GM18861 (cell line): ENCODE data around the gene FSTL1.

ENCODE experiments used
- ATAC-seq: cut with Tn5 transposase; IDR thresholded peaks from one replicate; pipeline ENCODE4 v1.9.1; 2021; ENCODE audit not compliant: unreplicated experiment

The FSTL1 gene

DNA sequence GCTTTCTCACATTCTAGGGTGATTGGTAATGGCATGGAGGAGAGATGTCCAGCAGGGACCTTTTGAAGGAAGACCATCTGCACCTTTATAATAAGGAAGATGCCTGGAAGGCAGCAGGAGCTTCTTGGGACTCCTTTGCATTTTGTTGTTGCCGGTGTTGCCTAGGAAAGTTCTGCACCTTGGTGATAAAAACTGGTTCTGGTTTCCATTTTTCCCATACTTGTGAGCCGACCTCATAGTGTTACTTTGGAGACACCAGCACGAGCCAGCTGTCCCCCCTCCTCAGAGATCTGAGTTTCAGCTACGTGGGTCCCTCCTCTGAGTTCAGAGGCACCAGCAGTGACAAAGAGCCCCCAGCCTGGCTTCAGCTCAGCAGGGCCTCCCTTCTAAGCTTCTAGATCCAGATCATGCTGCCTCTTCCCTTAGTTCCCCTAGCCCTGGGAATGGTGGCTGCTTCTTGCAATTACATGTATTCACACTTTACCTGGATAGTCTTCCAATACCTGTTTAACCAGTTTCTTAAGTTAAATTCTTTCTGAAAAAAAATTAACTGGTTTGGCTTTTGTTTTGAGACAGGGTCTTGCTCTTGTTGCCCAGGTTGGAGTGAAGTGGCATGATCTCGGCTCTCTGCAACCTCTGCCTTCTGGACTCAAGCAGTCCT is 18.0 kb upstream of the FSTL1 start:
- ATAC-seq: no peak

DNA sequence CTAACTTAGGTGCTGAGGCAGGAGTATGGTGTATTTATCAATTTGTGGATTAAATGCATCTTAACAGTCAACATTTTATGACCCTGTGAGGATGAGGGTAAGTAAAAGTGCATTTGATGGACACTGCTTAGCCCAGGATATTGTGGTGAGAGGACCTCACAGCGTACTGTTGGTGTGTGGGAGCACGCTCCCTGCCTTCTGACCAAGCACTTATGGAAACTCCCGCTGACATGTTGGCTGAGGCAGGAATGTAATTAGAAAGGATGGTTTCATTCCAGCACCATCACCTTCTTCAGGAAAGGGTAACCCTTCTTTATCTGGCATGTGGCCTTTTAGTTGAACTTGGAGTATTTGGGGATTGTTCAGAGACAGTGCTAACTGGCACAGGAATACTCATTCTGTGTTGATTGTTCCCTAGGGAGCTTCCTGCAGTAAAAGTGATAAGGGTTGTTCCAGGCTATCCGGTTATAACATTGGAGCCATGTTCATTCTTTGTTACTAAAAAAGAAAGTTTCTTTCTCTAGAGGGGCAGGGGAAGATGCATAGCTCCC is 11.7 kb upstream of the FSTL1 start:
- no peak for ATAC-seq

DNA sequence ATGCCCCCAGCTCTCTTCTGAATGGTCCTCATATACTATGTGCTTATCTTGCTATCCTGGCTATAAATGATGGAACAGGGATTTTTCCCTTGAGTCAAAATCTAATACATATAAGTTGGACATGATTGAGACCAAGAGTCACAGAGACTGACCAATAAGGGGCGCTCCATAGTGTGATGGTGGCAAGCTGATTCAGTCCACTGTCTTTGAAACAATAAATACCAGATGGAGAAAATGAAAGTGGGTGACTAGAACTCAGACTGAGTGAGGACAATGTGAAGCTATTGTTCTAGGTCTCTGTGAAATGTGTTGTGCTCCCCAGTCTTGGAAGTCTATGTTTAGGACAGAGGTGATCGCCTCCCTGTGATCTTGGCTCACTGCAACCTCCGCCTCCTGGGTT is 10.6 kb upstream of the FSTL1 start:
- no peak for ATAC-seq

DNA sequence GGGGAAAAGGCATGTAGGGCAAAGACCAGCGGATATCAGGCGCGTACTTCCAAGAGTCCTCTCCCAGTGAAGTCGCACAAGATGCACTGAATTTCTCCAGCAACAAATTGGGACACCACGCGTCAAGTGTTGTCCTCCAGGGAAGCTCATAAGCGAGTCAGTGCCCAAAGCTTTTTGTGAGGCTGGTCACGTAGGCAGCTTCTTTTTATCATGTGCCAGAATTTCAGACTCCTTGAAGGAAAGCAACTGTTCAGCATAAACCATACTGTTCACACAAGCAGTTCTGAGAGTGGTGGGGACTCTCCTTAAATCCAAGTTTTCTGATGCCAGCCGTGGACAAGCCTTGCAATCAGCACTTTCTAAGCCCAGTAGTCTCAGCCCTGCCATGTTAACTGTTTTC is 10.1 kb upstream of the FSTL1 start:
- no peak for ATAC-seq

DNA sequence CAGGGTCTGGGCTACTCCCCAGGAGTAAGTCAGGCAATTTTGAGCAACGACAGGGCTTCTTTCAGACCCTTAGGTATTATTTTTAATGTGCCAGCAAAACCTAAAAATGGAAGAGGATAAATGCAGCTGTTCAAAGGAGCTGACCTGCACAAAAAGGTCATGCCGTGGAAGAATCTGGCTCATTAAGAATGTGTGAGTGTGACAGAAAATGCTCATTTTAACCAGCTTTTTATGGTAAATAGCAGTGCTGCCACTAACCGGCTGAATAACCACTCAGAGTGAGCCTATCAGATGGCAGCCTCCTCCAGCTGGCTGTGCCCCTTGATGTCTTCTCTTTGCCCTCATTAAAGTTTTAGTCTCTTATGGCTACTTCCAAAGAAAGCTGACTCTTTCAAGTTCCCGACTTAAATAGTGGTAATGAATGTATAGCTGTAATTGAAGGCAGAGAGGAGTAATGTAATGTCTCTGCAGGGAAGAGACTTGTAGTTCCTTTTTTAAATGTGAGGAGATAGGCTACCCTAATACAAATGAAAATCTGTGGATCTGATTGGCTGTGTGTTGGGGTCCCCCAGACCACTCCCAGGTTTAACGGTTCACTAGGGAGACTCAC is 9.5 kb upstream of the FSTL1 start:
- no peak for ATAC-seq

DNA sequence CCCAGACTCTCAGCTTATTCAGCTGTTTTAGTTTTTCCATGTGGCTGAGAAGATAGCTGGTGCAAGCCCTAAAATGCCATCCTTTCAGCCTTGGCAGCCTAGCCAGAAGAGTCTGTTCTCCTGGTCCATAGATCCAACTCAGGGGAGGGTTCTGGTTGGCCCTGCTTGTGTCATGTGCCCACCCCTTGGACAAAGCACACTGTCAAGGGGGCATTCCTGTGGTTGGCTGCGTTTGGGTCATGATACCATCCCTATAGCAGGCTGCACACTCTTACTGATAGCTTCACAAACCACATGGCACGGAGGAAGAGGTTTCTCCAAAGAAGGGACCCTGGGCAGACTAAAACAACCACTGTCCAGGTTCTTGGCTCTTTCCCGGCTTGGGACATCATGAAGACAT is 8.4 kb upstream of the FSTL1 start:
- no peak for ATAC-seq

DNA sequence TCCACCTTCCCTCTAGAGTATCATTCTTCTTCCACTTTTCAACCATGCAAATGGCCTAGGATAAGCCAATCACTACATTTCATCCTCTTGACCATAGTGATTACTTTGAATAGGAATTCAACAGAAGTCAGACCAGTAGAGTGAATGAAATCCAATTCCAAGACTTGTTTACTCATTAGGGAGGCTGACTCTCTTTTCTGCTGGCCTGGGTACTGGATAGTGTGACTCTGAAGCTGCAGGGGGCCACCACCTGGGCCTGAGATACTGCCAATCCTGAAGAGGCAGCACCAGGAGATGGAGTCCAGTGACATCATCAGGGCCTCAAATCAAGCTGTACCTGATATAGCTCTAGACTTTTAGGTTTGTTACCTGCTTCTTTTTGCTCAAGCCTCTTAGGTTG is 7.0 kb upstream of the FSTL1 start:
- ATAC-seq: no peak

DNA sequence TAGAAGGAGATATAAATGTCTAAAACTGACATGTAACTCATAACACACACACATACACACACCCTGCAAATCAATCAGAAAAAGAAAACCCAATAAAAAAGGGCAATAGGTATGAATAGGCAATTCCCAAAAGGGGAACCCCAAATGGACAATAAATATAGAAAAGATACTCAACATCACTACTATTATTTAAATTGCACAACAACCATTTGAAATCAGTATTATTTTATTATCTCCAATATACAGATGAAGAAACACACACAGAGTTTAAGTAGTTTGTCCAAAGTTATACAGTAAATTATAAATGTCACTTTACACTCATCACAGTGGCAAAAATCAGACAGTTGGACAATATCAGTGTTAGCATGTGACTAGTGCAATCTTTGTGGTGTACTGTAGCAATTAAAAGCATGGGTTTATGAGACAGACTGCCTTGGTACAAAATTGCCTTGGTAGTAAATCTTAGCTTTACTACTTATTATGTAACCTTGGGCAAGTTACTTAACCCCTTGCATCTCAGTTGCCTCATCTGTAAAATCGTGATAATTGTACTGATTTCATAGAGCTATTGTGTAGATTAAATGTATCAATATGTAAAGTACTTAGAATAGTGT is 3.4 kb upstream of the FSTL1 start:
- ATAC-seq: no peak

DNA sequence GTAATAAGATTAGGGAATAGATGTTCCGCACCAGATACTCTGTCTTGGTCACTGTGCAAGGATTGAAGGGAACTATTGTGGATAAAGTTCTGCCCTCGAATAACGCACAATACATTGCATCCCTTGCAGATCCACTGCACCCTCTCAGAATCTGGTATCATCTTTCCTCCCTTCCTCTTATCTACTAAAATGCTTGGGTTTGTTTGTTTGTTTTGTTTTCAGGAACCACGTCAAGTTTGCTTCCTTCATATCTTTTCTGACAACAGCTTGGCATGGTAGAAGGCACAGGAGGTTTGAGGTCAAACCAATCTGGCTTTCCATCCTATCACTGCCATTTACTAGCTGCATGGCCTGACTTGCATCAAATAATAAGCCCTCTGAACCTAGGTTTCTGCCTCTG is 2.0 kb upstream of the FSTL1 start:
- ATAC-seq: no peak

DNA sequence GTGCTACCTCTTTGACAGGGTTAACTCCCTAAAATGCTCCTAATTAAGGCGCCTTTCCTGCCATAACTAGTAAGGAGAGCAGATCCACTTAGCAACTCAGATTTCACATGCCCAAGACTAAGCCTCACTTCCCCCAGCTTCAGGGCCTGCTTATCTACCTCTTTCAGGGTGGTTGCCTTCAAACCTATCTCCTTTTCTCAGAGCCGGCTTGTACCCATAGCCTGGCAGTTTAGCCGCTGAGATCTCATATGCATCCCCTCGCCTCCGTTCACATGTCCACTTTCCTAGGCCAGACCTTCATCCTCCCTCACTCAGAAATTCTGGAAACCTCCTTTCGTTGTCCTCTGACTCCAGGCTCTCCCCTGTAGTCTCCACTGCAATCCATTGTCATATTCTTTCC is 1.0 kb upstream of the FSTL1 start:
- ATAC-seq: no peak

DNA sequence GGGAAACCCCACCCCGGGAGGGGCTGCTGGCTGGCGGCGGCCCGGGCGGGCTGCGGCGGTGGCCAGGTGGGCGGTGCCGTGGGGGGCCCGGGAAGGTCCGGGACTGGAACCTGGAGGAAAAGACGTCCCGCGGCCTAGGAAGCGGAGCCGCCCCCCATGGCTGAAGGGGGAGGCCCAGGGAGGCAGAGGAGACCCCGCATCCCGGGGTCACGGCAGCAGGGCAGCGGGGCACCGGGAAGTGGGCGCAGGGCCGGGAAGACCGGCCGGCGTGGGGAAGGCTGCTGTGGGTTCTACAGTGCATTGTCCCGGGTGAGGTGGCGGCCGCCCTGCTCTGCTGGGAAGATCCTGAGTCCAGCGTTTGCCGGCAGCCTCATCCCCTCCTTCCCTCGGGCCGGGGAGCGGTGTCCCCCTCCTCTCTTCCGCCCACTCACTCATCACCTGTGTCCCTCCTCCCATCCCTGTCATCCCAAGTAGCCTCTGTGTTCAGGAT is 525 bp upstream of the FSTL1 start:
- ATAC-seq: no peak

DNA sequence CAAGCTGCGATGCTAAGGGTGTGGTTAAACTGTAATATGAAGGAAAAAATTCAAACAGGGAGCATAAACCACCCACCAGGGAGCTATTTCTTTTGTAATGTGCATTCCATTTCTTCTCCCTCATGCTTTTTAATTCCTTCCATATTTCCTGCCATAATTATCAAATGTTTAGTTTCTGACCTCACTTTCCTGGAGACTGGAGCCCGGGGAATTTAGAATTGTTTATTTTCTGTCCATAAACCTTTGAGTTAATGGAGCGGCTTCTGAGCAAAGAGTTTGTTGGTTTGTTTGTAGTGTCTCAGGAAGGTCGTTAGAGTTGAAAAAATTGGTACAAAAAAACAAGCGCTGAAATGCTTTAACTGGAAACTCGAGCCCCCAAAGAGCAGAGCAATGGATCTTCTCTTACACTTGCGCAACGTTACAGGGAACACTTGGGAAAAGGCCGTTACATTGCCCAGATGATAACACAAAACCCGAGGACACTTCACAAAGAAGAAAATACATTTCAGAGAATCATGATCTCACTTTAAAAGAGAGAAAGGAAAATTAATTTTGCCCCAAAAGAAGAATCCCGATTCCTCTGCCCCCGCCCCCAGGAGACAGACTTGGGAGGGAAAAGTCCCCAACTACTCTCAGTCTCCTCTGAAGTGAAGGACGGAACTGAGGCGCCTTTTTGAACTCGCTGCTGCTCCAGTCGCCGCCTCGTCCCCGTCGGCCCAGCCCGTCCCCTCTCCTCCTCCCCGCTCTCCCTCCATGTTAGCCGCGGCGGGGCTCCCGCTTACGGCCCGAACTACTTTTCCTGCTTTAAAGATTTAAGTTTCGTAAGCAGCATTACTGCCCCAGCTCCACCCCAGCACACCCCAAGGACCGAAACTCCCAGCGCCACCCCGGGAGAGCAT is 842 bp downstream of the FSTL1 start:
- ATAC-seq: no peak

DNA sequence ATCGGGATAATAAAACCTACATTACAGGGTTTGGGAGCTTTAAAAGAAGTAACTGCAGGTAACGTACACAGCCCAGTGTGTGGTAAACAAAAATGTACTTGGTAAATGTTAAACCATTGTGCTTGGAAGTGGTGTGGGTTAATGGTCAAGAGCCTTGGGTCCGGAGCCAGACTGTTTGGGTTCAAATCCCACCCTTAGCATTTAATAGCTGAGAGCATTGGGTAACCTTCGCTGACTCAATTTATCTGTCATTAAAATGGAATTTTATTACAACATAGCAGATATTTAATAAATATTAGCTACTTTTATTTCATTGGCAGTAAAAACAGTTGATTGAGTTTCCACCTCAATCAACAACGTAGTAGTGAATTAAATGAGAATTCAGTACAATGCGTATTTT is 1.5 kb downstream of the FSTL1 start:
- no peak for ATAC-seq

DNA sequence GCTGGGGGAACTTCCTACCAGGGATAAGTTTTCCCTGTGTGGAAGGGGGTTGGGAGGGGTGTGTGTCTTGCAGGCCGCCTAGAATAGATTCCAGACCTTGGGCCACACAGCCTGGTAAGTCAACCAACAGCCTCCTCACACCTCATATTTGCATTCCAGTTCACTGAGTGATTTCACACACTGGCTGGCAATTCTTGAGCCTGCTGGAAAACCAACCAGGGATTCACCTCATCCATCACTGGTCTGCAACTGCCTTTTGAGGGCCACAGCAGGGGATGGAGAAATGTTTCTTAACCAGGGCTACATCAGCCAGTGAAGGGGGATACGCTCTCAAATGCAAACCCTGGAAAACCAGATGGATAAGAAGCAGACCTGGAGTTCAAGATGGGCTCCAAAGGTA is 2.0 kb downstream of the FSTL1 start:
- ATAC-seq: no peak

DNA sequence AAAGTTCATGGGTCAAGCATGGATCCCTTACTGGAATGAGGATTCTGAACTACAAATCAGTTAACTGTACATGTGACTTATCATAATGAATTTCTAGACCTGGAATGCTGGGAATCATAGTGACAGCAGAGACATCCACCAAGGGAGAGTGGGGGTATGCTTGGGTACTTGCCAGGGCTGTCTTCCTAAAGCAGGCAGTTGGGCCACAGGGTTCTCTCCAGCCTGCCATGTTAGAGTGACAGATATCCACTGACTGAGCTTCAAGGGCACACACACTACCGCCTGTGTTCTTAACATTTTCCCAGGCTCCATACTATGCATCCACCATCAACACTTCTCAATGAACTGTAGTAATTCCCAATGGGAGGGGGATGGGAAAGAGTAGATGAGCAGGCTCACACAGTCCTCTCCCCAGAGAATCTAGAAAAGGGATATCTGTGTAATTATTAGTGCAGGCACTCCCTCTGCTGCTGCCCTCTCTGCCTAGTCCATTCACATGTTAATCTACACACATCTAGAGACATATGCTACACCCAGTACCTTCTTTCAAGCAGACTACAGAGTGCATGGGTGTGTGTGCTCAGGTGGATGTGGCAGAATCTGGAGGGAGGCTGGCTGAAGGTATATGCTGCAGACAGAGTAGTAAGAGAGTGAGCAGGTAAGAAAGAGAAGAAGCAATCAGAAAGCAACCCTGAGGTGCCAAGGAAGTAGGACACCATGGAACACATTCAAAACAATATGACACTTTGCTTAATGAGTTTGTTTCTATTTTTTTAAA is 3.7 kb downstream of the FSTL1 start:
- ATAC-seq: no peak

DNA sequence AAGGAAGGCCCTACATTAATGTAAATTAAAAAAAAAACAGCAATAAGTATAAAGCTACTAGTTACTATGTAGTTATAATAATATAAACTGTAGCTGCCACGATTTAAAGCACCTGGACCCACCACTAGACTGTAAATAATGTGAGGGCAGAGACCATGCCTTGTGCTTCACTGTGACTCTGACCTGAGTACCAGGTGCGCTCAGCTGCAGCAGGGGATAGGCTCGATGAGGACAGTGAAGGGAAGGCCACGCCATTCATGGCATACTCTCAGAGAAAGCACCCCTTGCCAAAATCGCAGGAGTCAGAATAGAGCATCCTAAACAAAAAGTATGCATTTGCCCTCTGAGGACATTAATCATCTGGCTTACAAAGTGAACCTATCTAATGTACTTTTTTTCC is 5.1 kb downstream of the FSTL1 start:
- ATAC-seq: no peak

DNA sequence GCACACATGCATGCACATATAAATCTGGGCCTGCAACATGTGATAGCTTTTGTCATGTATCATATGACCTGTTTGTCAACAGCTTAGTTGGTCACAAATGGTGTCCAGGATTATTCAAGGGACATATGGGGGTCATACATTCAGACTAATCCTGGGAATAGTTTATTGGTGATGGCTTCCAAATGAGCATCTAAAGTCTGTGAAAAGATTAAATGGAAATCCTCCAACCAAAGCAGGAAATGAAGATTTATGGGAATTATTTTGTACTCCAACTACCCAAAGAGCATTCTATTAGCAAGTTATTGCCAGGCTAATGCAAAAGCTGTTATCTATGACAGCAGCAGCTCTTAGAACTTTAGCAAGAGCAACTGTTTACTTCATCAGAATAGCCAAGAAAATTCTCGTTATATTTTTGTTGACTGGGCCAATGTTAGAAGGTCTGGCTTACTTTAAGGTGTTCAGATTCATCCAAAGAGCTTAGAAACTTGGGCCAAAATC is 7.1 kb downstream of the FSTL1 start:
- no peak for ATAC-seq

DNA sequence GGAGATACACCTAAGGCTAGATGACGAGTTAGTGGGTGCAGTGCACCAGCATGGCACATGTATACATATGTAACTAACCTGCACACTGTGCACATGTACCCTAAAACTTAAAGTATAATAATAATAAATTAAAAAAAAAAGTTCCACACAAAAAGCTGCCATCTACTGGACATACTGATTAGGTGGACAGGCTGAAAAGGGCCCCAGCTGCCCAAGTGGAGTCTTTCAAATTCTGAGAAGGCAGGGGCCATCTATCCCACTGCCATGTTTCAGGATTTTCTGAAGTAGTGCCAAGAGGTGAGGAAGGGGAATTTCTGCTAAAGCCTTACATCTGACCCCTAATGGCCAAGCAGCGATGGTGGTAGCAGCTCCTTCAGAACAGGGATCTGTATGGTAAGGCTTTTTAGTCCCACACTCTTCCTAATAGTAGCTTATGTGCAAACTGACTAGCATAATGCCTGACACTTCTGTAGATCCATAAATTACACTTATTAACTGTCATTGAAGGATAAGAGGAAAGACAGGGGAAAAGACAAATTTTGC is 7.7 kb downstream of the FSTL1 start:
- ATAC-seq: no peak

DNA sequence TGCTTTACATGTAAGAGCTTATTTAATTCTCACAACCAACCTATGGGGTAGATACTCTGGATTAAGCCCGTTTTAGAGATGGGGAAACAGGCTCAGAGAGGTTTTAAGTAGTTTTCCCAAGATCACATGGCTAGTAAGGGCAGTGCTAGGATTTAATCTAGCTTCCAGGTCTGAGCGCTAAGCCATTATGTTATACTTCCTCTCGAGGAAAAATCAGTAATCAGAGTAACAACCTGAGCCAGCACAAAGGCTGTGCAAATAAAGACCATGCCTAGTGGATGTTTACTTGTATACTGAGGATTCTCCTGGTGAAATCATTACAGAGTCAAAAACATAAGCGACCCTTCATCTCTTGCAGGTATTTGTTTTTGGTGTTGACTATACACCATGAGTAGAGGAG is 9.0 kb downstream of the FSTL1 start:
- ATAC-seq: no peak

DNA sequence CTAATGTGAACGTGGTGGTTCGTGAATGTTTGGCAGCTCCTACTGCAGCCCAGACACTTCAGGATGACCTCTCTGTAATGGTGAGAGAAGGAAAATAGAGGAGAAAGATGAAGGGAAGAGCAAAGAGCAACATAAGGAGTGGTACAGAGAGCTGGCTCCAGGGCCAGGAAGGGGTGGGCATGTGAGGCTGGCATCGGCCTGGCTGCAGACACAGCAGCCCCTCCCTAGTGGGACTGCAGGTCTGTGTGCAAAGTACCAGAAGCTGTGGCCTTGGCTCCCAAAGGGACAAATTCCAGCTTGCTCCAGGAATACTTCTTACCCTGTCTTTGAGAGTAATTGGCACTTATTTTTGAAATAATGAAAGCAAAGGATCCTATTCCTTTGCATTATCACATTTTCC is 10.0 kb downstream of the FSTL1 start:
- no peak for ATAC-seq
